Middle frontal gyrus (tissue), 1 donor: ENCODE measurements around the gene KAZN.

ENCODE experiments used
- DNase-seq: peaks from one replicate; pipeline ENCODE4 v3.0.0-alpha.2; 2015; ENCODE audit warnings: low spot score; ENCODE audit errors: extremely low spot score

The KAZN gene

GRCh38 chr1:14741082-14741481 is 142.6 kb downstream of the KAZN start:
- no peak for DNase-seq

- DNase-seq, result no peak
Observed at GRCh38 chr1:14741532-14741931, 143.0 kb downstream of the KAZN start.

GRCh38 chr1:14742181-14742980 is 143.9 kb downstream of the KAZN start:
- DNase-seq, result no peak

- no peak for DNase-seq
Observed at GRCh38 chr1:14743368-14743767, 144.9 kb downstream of the KAZN start.

GRCh38 chr1:14745001-14745720 is 146.7 kb downstream of the KAZN start:
- no peak for DNase-seq

GRCh38 chr1:14745789-14746188 is 147.3 kb downstream of the KAZN start:
- no peak for DNase-seq

- DNase-seq, result no peak
Observed at GRCh38 chr1:14746393-14746792, 147.9 kb downstream of the KAZN start.

- DNase-seq, result no peak
Observed at GRCh38 chr1:14748151-14748550, 149.7 kb downstream of the KAZN start.

- DNase-seq, result no peak
Observed at GRCh38 chr1:14748977-14749376, 150.5 kb downstream of the KAZN start.

GRCh38 chr1:14750490-14750889 is 152.0 kb downstream of the KAZN start:
- DNase-seq, result no peak

GRCh38 chr1:14755518-14756252 is 157.2 kb downstream of the KAZN start:
- no peak for DNase-seq

- DNase-seq, result no peak
Observed at GRCh38 chr1:14756589-14757285, 158.3 kb downstream of the KAZN start.

- no peak for DNase-seq
Observed at GRCh38 chr1:14757286-14757625, 158.8 kb downstream of the KAZN start.

GRCh38 chr1:14759042-14759818 is 160.7 kb downstream of the KAZN start:
- DNase-seq, result no peak

GRCh38 chr1:14759843-14760242 is 161.4 kb downstream of the KAZN start:
- DNase-seq, result no peak

GRCh38 chr1:14760780-14761179 is 162.3 kb downstream of the KAZN start:
- DNase-seq, result no peak

- DNase-seq, result no peak
Observed at GRCh38 chr1:14761291-14762153, 163.0 kb downstream of the KAZN start.

- no peak for DNase-seq
Observed at GRCh38 chr1:14763977-14764376, 165.5 kb downstream of the KAZN start.

GRCh38 chr1:14765773-14766172 is 167.3 kb downstream of the KAZN start:
- no peak for DNase-seq

GRCh38 chr1:14767075-14767474 is 168.6 kb downstream of the KAZN start:
- no peak for DNase-seq
